Measurements from ENCODE around the gene CLDN3. TPM values are rescaled to one million over a fixed set of nuclear protein-coding genes. Genes with fewer than 3 reads are reported as not detected.

Gene CLDN3
- total and polyA plus RNA-seq, 4 experiments from 2014 or later: not detected

Other genes starting within 250 kb of the CLDN3 start
- 10 to 100 TPM; 75.3 to 78.6 TPM for gene BAZ1B, start 248.0 kb downstream of the CLDN3 start, total RNA-seq
- gene BAZ1B, start 248.0 kb downstream of the CLDN3 start, polyA plus RNA-seq: 10 to 100 TPM in 1 of 2 donors, 1 to 10 TPM in 1; 5.8 to 29.1 TPM
- gene BCL7B, start 212.6 kb downstream of the CLDN3 start, total RNA-seq: 10 to 100 TPM; 57.0 to 58.0 TPM
- gene BCL7B, start 212.6 kb downstream of the CLDN3 start, polyA plus RNA-seq: 100 to 1,000 TPM in 1 of 2 donors, 10 to 100 TPM in 1; 84.2 to 112 TPM
- 10 to 100 TPM; 45.4 to 47.5 TPM for gene TBL2, start 191.7 kb downstream of the CLDN3 start, total RNA-seq
- gene TBL2, start 191.7 kb downstream of the CLDN3 start, polyA plus RNA-seq: 10 to 100 TPM; 15.6 to 20.5 TPM
- gene MLXIPL, start 145.7 kb downstream of the CLDN3 start, total RNA-seq: not detected
- not detected for gene MLXIPL, start 145.7 kb downstream of the CLDN3 start, polyA plus RNA-seq
- not detected for gene VPS37D, start 102.4 kb downstream of the CLDN3 start, total RNA-seq
- gene VPS37D, start 102.4 kb downstream of the CLDN3 start, polyA plus RNA-seq: not detected
- gene DNAJC30, start 86.8 kb downstream of the CLDN3 start, total RNA-seq: 10 to 100 TPM; 16.3 to 16.5 TPM
- 1 to 10 TPM; 8.3 to 9.4 TPM for gene DNAJC30, start 86.8 kb downstream of the CLDN3 start, polyA plus RNA-seq
- gene BUD23, start 86.7 kb downstream of the CLDN3 start, total RNA-seq: 10 to 100 TPM; 54.3 to 60.6 TPM
- 100 to 1,000 TPM; 114 to 187 TPM for gene BUD23, start 86.7 kb downstream of the CLDN3 start, polyA plus RNA-seq
- gene STX1A, start 50.6 kb downstream of the CLDN3 start, total RNA-seq: 1 to 10 TPM; 7.5 to 8.3 TPM
- 1 to 10 TPM; 1.2 to 3.3 TPM for gene STX1A, start 50.6 kb downstream of the CLDN3 start, polyA plus RNA-seq
- 10 to 100 TPM; 22.3 to 23.9 TPM for gene ABHD11, start 31.5 kb downstream of the CLDN3 start, total RNA-seq
- 10 to 100 TPM in 1 of 2 donors, 1 to 10 TPM in 1; 7.4 to 13.1 TPM for gene ABHD11, start 31.5 kb downstream of the CLDN3 start, polyA plus RNA-seq
- not detected for gene CLDN4, start 60.7 kb upstream of the CLDN3 start, total RNA-seq
- under 1 TPM in 1 of 2 donors, not detected in 1; 0.05 TPM for gene CLDN4, start 60.7 kb upstream of the CLDN3 start, polyA plus RNA-seq
- 1 to 10 TPM; 6.1 to 7.6 TPM for gene METTL27, start 72.2 kb upstream of the CLDN3 start, total RNA-seq
- gene METTL27, start 72.2 kb upstream of the CLDN3 start, polyA plus RNA-seq: under 1 TPM in 1 of 2 donors, not detected in 1; 0.49 TPM
- not detected for gene TMEM270, start 90.9 kb upstream of the CLDN3 start, total RNA-seq
- not detected for gene TMEM270, start 90.9 kb upstream of the CLDN3 start, polyA plus RNA-seq

All from CD4-positive, alpha-beta memory T cell (primary cell).